ENCODE measurements around the gene INSYN2B. TPM values are rescaled to one million over a fixed set of nuclear protein-coding genes. Genes with fewer than 3 reads are reported as not detected.

INSYN2B gene
- total and polyA plus RNA-seq, 2 of the 4 experiments (the other 2 are of a cell fraction): 9.1 to 33.5 TPM

- no peak overlapping the region for H2BK20ac ChIP-seq (ENCODE audit: low read depth, low read length)
- peaks cover 14 to 46% of the 10 kb centered on the region in 2 experiments for H3K79me1 ChIP-seq (ENCODE audit: low read depth in 1 of 2, low read length in 2 of 2)
- intact Hi-C loops (cut with micrococcal nuclease): loop anchor here (10.0 kb wide), 1 partner anchor 135 kb away; no protein-coding TSS in a partner anchor
- no peak overlapping the region for H4K8ac ChIP-seq (ENCODE audit: low read depth in 2 of 2, low read length in 2 of 2)
- ChIA-PET CTCF (no interaction called here), POLR2A (ENCODE audit: unreplicated experiment) (no interaction called here)
- H2BK120ac ChIP-seq (ENCODE audit: low read depth, low read length): no peak overlapping the region
- H3K4me2 ChIP-seq (ENCODE audit: low read depth, low read length): no peak overlapping the region
- no peak overlapping the region for H2AK5ac ChIP-seq (ENCODE audit: low read depth, low read length)
- no peak overlapping the region for H3K4ac ChIP-seq (ENCODE audit: low read depth, low read length)
- no peaks in the 10 kb centered on the region for H3K9me3 ChIP-seq (ENCODE audit: control insufficient read depth, insufficient read depth, low read length)
- no TSS peak for BruUV-seq (replicated peaks)
- H3K4me1 ChIP-seq (ENCODE audit: control insufficient read depth, insufficient read depth, low read length): peaks cover 7% of the 10 kb centered on the region
- H2BK15ac ChIP-seq (ENCODE audit: low read depth, low read length): no peak overlapping the region
- no peak overlapping the region for H3K18ac ChIP-seq (ENCODE audit: low read depth, low read length)
- no CpG with 5 or more reads among the region's 2 CpGs for WGBS, 2 experiments (ENCODE audit: extremely low coverage in 2 of 2, insufficient read length in 1 of 2)
- H2BK5ac ChIP-seq (ENCODE audit: low read depth, low read length, poor library complexity, severe bottlenecking): no peak overlapping the region
- TF ChIP-seq MXI1 (IDR thresholded peaks at IDR 0.05; ENCODE audit: borderline replicate concordance, low read depth, low read length) (no peak), MAFK (IDR thresholded peaks at IDR 0.05; ENCODE audit: low read depth, low read length) (no peak), NFE2L2 (IDR thresholded peaks at IDR 0.05; ENCODE audit: low read depth, low read length) (no peak), POLR2A (IDR thresholded peaks at IDR 0.05; ENCODE audit: low read depth, low read length) (no peak), MAZ (IDR thresholded peaks at IDR 0.05; ENCODE audit: borderline replicate concordance, low read depth, low read length) (no peak), BHLHE40 (IDR thresholded peaks at IDR 0.05; ENCODE audit: low read depth, low read length) (no peak), RAD21 (IDR thresholded peaks at IDR 0.05; ENCODE audit: low read length) (no peak), CEBPB (IDR thresholded peaks at IDR 0.05; ENCODE audit: low read depth, low read length) (no peak), RFX5 (IDR thresholded peaks at IDR 0.05; ENCODE audit: low read depth, low read length) (no peak), USF2 (IDR thresholded peaks at IDR 0.05; ENCODE audit: low read depth, low read length) (no peak)
- TF ChIP-seq, protein P1, sequence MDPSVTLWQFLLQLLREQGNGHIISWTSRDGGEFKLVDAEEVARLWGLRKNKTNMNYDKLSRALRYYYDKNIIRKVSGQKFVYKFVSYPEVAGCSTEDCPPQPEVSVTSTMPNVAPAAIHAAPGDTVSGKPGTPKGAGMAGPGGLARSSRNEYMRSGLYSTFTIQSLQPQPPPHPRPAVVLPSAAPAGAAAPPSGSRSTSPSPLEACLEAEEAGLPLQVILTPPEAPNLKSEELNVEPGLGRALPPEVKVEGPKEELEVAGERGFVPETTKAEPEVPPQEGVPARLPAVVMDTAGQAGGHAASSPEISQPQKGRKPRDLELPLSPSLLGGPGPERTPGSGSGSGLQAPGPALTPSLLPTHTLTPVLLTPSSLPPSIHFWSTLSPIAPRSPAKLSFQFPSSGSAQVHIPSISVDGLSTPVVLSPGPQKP (IDR thresholded peaks at IDR 0.05; ENCODE audit: borderline replicate concordance, low read depth, low read length): no peak
- dilution Hi-C loops (cut with HindIII; ENCODE audit: low sequenced_read_pairs, unreplicated experiment): no loop called here
- H3K14ac ChIP-seq (replicated peaks; ENCODE audit: low read depth, low read length): no peak overlapping the region
- peaks cover 7% of the 10 kb centered on the region; the same call in 1 of the 2 replicates for H3K9me1 ChIP-seq (ENCODE audit: insufficient read depth, low read length)
- H3K56ac ChIP-seq (ENCODE audit: extremely low read depth, insufficient read depth, low read length): no peak overlapping the region
- in situ Hi-C loops (cut with MboI; ENCODE audit: low sequenced_read_pairs): no loop called here
- DNase-seq: no peak
- no peak overlapping the region for H4K91ac ChIP-seq (ENCODE audit: insufficient read depth, low read depth, low read length)
- no peaks in the 10 kb centered on the region for H3K27me3 ChIP-seq (ENCODE audit: control insufficient read depth, insufficient read depth, low read length)
- H3K27ac ChIP-seq (ENCODE audit: insufficient read depth, low read length): no peak overlapping the region
- H3K23ac ChIP-seq (ENCODE audit: low read depth, low read length): no peak overlapping the region
- H2AFZ ChIP-seq (replicated peaks; ENCODE audit: low read length, poor library complexity): no peak overlapping the region
- ATAC-seq (ENCODE audit: low read depth): no peak
- no peaks in the 10 kb centered on the region for H4K20me1 ChIP-seq (ENCODE audit: insufficient read depth, low read length)
- no peak overlapping the region for H3K4me3 ChIP-seq (ENCODE audit: insufficient read depth, low read depth, low read length)
- no peak overlapping the region for H4K5ac ChIP-seq (ENCODE audit: low read depth, low read length)
- no peaks in the 10 kb centered on the region for H3K36me3 ChIP-seq (ENCODE audit: control insufficient read depth, insufficient read depth, low read length)
- no peak overlapping the region for H3K9ac ChIP-seq (ENCODE audit: low read depth, low read length)
- no peak overlapping the region for H2AK9ac ChIP-seq (replicated peaks; ENCODE audit: low read depth, low read length, poor library complexity)
Observed at GRCh38 chr5:169939731-169940130, 40.6 kb downstream of the INSYN2B start.
